Fibroblast of lung (primary cell): ENCODE data around the gene PCDHGC3. TPM values are rescaled to one million over a fixed set of nuclear protein-coding genes. Genes with fewer than 3 reads are reported as not detected.
A peak's percentile ranks its signal among the peaks of the same experiment; 100 is the strongest.

Source experiments
- DNase-seq, 2 donors: peaks; one replicate each; pipeline versions ENCODE4 v3.0.0 to v3.0.0-alpha.2; 2010; ENCODE audit warnings: low read depth in 2 of 2
- H2AFZ ChIP-seq: 2 replicates; pipeline ENCODE4 v1.5.1; 2012; ENCODE audit warnings: low read length, control low read depth, inconsistent platforms
- H3K27ac ChIP-seq: 2 replicates; pipeline ENCODE4 v1.5.1; 2011; ENCODE audit warnings: low read length, control low read depth; ENCODE audit not compliant: insufficient read depth
- H3K27me3 ChIP-seq: 2 replicates; pipeline ENCODE4 v1.5.1; 2011; ENCODE audit warnings: mild to moderate bottlenecking, low read length; ENCODE audit not compliant: control insufficient read depth, insufficient read depth
- H3K36me3 ChIP-seq: 2 replicates; pipeline ENCODE4 v1.5.1; 2011; ENCODE audit warnings: low read length; ENCODE audit not compliant: control insufficient read depth, insufficient read depth
- H3K4me1 ChIP-seq: 2 replicates; pipeline ENCODE4 v1.5.1; 2011; ENCODE audit warnings: low read length; ENCODE audit not compliant: control insufficient read depth, insufficient read depth; ENCODE audit errors: extremely low read depth
- H3K4me2 ChIP-seq: 2 replicates; pipeline ENCODE4 v1.5.1; 2011; ENCODE audit warnings: low read length, control low read depth; ENCODE audit not compliant: insufficient read depth; ENCODE audit errors: extremely low read depth
- H3K4me3 ChIP-seq, 4 experiments: fragments of 200-600 bp in 1 of 4; sonication (generic) in 1 of 4; replicated peaks in 1 of 4; 2 replicates each; pipeline ENCODE4 v1.5.1; 2011 to 2016; ENCODE audit warnings: low read length in 4 of 4, low read depth in 3 of 4, mild to moderate bottlenecking in 3 of 4, control low read depth in 2 of 4, inconsistent platforms in 1 of 4, mixed read lengths in 1 of 4; ENCODE audit not compliant: insufficient read depth in 1 of 4; ENCODE audit errors: control extremely low read depth in 1 of 4
- H3K79me2 ChIP-seq: 2 replicates; pipeline ENCODE4 v1.5.1; 2012; ENCODE audit warnings: mild to moderate bottlenecking, low read length, inconsistent platforms; ENCODE audit not compliant: control insufficient read depth, insufficient read depth
- H3K9ac ChIP-seq: 2 replicates; pipeline ENCODE4 v1.5.1; 2011; ENCODE audit warnings: mild to moderate bottlenecking, low read length, control low read depth; ENCODE audit not compliant: insufficient read depth
- H3K9me3 ChIP-seq: 2 replicates; pipeline ENCODE4 v1.5.1; 2012; ENCODE audit warnings: low read depth, low read length; ENCODE audit not compliant: control insufficient read depth, insufficient read depth
- H4K20me1 ChIP-seq: 2 replicates; pipeline ENCODE4 v1.5.1; 2011; ENCODE audit warnings: low read length; ENCODE audit not compliant: control insufficient read depth, insufficient read depth; ENCODE audit errors: extremely low read depth
- CTCF ChIP-seq, 2 donors: IDR thresholded peaks in 1 of 2; conservative IDR thresholded peaks in 1 of 2; 1 replicate in 1 of 2; 2 replicates in 1 of 2; pipeline ENCODE4 v1.5.1; 2011 to 2012; ENCODE audit warnings: low read length in 2 of 2, control low read depth in 1 of 2, inconsistent platforms in 1 of 2, low read depth in 1 of 2, mild to moderate bottlenecking in 1 of 2
- EZH2 ChIP-seq: IDR thresholded peaks from 2 replicates; pipeline ENCODE4 v1.5.1; 2012; ENCODE audit warnings: low read length, control low read depth, mild to moderate bottlenecking; ENCODE audit errors: missing control alignments
- polyA plus RNA-seq, 2 donors: library from polyadenylated mRNA; depleted of rRNA in 1 of 2; stranded (reverse) in 1 of 2; unstranded in 1 of 2; fragments of >200 nt; gene quantifications; 2 replicates each; pipeline ENCODE4 v1.2.1, GENCODE V29; 2011 to 2012; ENCODE audit warnings: missing spikeins in 1 of 2
- total RNA-seq: library from RNA; depleted of rRNA; stranded (reverse); fragments of >200 nt; gene quantifications from 2 replicates; pipeline ENCODE4 v1.2.1, GENCODE V29; 2014

Gene PCDHGC3
- total and polyA plus RNA-seq, 2 donors (not counting 1 experiment from before 2014, with no cell fraction given), result 59.0 to 109 TPM

- TF ChIP-seq CTCF (conservative IDR thresholded peaks at IDR 0.05 in 1 of 2, IDR thresholded peaks at IDR 0.05 in 1 of 2; ENCODE audit: low read depth in 1 of 2, low read length in 2 of 2), result peak; percentile 80
- no peak for TF ChIP-seq EZH2
- H3K9me3 ChIP-seq, result no peaks in the 10 kb centered on the region
- peak; percentile 59 to 66 for DNase-seq
- no peaks in the 10 kb centered on the region for H3K27me3 ChIP-seq
- peak overlapping the region; percentile 90 for H3K27ac ChIP-seq
- H3K79me2 ChIP-seq, result peaks cover 1% of the 10 kb centered on the region
- no peak overlapping the region for H2AFZ ChIP-seq
- H3K9ac ChIP-seq, result peak overlapping the region; percentile 48
- H3K36me3 ChIP-seq, result peaks cover 19% of the 10 kb centered on the region
- no peaks in the 10 kb centered on the region for H4K20me1 ChIP-seq
- H3K4me1 ChIP-seq, result peaks cover 63% of the 10 kb centered on the region
- peak overlapping the region in 2 of 4 experiments; percentile 45 to 47 for H3K4me3 ChIP-seq
- H3K4me2 ChIP-seq, result peak overlapping the region; percentile 71
Observed at GRCh38 chr5:141512390-141512910, 36.7 kb downstream of the PCDHGC3 start.

- Histone ChIP-seq H3K27ac (peak overlapping the region; percentile 90), H3K9me3 (no peaks in the 10 kb centered on the region), H3K4me2 (peak overlapping the region; percentile 71), H3K36me3 (peaks cover 19% of the 10 kb centered on the region), H3K79me2 (peaks cover 1% of the 10 kb centered on the region), H4K20me1 (no peaks in the 10 kb centered on the region), H3K4me1 (peaks cover 61% of the 10 kb centered on the region), H3K4me3 (peak overlapping the region; percentile 18 to 47 (median 36)), H3K9ac (peak overlapping the region; percentile 56), H2AFZ (no peak overlapping the region), H3K27me3 (no peaks in the 10 kb centered on the region)
- no peak for TF ChIP-seq CTCF (conservative IDR thresholded peaks at IDR 0.05 in 1 of 2, IDR thresholded peaks at IDR 0.05 in 1 of 2; ENCODE audit: low read depth in 1 of 2, low read length in 2 of 2)
- TF ChIP-seq EZH2, result no peak
- peak; percentile 57 to 61 for DNase-seq
Observed at GRCh38 chr5:141512911-141513626, 37.3 kb downstream of the PCDHGC3 start.

- H3K4me2 ChIP-seq, result peak overlapping the region; percentile 71
- H3K36me3 ChIP-seq, result peaks cover 19% of the 10 kb centered on the region
- no peaks in the 10 kb centered on the region for H3K9me3 ChIP-seq
- H3K4me3 ChIP-seq, result peak overlapping the region; percentile 18 to 47 (median 36)
- H3K9ac ChIP-seq, result peak overlapping the region; percentile 56
- DNase-seq, result peak; percentile 79 to 92
- no peak overlapping the region for H2AFZ ChIP-seq
- peaks cover 1% of the 10 kb centered on the region for H3K79me2 ChIP-seq
- TF ChIP-seq EZH2, result no peak
- no peak for TF ChIP-seq CTCF (conservative IDR thresholded peaks at IDR 0.05 in 1 of 2, IDR thresholded peaks at IDR 0.05 in 1 of 2; ENCODE audit: low read depth in 1 of 2, low read length in 2 of 2)
- H3K27me3 ChIP-seq, result no peaks in the 10 kb centered on the region
- H3K4me1 ChIP-seq, result peaks cover 63% of the 10 kb centered on the region
- H3K27ac ChIP-seq, result peak overlapping the region; percentile 90
- no peaks in the 10 kb centered on the region for H4K20me1 ChIP-seq
Observed at GRCh38 chr5:141513627-141514329, 38.0 kb downstream of the PCDHGC3 start.
